CD4-positive, alpha-beta T cell (primary cell): ENCODE measurements around the gene WBP1. TPM values are rescaled to one million over a fixed set of nuclear protein-coding genes. Genes with fewer than 3 reads are reported as not detected.

Experiments
- ATAC-seq: fragments of 200-7000 bp; cut with Tn5 transposase; one replicate; pipeline ENCODE4 v1.10.0; 2022; ENCODE audit warnings: mild to moderate bottlenecking; ENCODE audit not compliant: poor library complexity
- CTCF ChIA-PET: fragments of 350-600 bp; sonication (Branson Sonifier 250); formaldehyde crosslinking; loops from one replicate; lab custom pipeline; 2021; ENCODE audit warnings: antibody characterized with exemption, inconsistent platforms; lab: Charles Lee
- POLR2A ChIA-PET: fragments of 350-600 bp; sonication (Branson Sonifier 250); formaldehyde crosslinking; loops from one replicate; lab custom pipeline; 2021; ENCODE audit warnings: antibody characterized with exemption, inconsistent platforms; lab: Charles Lee
- DNase-seq, 14 experiments: peaks; one replicate each; pipeline ENCODE4 v3.0.0-alpha.2; 2013 to 2020; ENCODE audit warnings: mixed read lengths in 2 of 14
- H3K27ac ChIP-seq, 2 donors: one replicate each; pipeline versions ENCODE4 v1.5.1 to v1.7.0; 2013; ENCODE audit warnings: low read length in 2 of 2, low read depth in 1 of 2, mild to moderate bottlenecking in 1 of 2
- H3K27me3 ChIP-seq, 2 experiments: 1 replicate in 1 of 2; 2 replicates in 1 of 2; pipeline versions ENCODE4 v1.6.1 to v1.7.0; 2013; ENCODE audit warnings: low read length in 2 of 2, control low read depth in 1 of 2, mild to moderate bottlenecking in 1 of 2, moderate library complexity in 1 of 2; ENCODE audit not compliant: insufficient read depth in 2 of 2, control insufficient read depth in 1 of 2
- H3K36me3 ChIP-seq: one replicate; pipeline ENCODE4 v1.6.1; 2013; ENCODE audit warnings: low read length, control low read depth; ENCODE audit not compliant: insufficient read depth
- H3K4me1 ChIP-seq: one replicate; pipeline ENCODE4 v1.6.1; 2013; ENCODE audit warnings: low read length, control low read depth; ENCODE audit not compliant: insufficient read depth
- H3K4me3 ChIP-seq: one replicate; pipeline ENCODE4 v1.5.1; 2013; ENCODE audit warnings: mild to moderate bottlenecking, low read length, moderate library complexity
- H3K9me3 ChIP-seq, 2 experiments: 1 replicate in 1 of 2; 2 replicates in 1 of 2; pipeline versions ENCODE4 v1.6.1 to v1.7.0; 2013; ENCODE audit warnings: low read length in 2 of 2, mild to moderate bottlenecking in 2 of 2, control low read depth in 1 of 2, moderate library complexity in 1 of 2; ENCODE audit not compliant: control insufficient read depth in 1 of 2, insufficient read depth in 1 of 2
- H3K27ac Mint-ChIP-seq: one replicate; pipeline ENCODE4 v1.8.0; 2020; ENCODE audit warnings: mixed read lengths
- H3K27me3 Mint-ChIP-seq: one replicate; pipeline ENCODE4 v1.8.0; 2021; ENCODE audit warnings: mixed read lengths
- H3K36me3 Mint-ChIP-seq: one replicate; pipeline ENCODE4 v1.8.0; 2021; ENCODE audit warnings: low read depth, mixed read lengths
- H3K4me1 Mint-ChIP-seq: one replicate; pipeline ENCODE4 v1.8.0; 2021; ENCODE audit warnings: low read depth, mixed read lengths
- H3K4me3 Mint-ChIP-seq: one replicate; pipeline ENCODE4 v1.8.0; 2020; ENCODE audit warnings: mild to moderate bottlenecking, mixed read lengths
- H3K9me3 Mint-ChIP-seq: one replicate; pipeline ENCODE4 v1.8.0; 2020; ENCODE audit warnings: mixed read lengths
- CTCF ChIP-seq: fragments of 200-600 bp; IDR thresholded peaks from one replicate; pipeline ENCODE4 v1.8.0; 2022; ENCODE audit warnings: antibody characterized with exemption, mild to moderate bottlenecking
- intact Hi-C, 2 experiments: fragments of 100-400 bp; cut with DNase I in 1 of 2; cut with micrococcal nuclease in 1 of 2; formaldehyde crosslinking; loops; one replicate each; pipeline versions ENCODE4 v1.15.1 to v1.9.0; 2023 to 2025; cut with DNase I, micrococcal nuclease
- total RNA-seq, 174 experiments: library from RNA in 2 of 174; stranded (reverse) in 2 of 174; gene quantifications; one replicate each; pipeline ENCODE4 v1.2.3 and lab custom pipeline; 2021 to 2026

The WBP1 gene
- total RNA-seq, 2 experiments from 2014 or later, result 79.1 to 80.5 TPM

GRCh38 chr2:74447230-74447999, 10.8 kb upstream of the WBP1 start:
- Mint-ChIP-seq H3K27ac (no peak overlapping the region), H3K4me1 (peaks cover 3% of the 10 kb centered on the region), H3K9me3 (no peaks in the 10 kb centered on the region), H3K36me3 (no peaks in the 10 kb centered on the region), H3K27me3 (peaks cover 21% of the 10 kb centered on the region), H3K4me3 (no peak overlapping the region)
- Histone ChIP-seq H3K4me1 (peaks cover 7% of the 10 kb centered on the region), H3K27ac (no peak overlapping the region), H3K36me3 (no peaks in the 10 kb centered on the region), H3K4me3 (no peak overlapping the region), H3K9me3 (peaks cover 0 to 2% of the 10 kb centered on the region in 2 experiments), H3K27me3 (peaks cover 4 to 12% of the 10 kb centered on the region in 2 experiments)
- ChIA-PET POLR2A (no interaction called here), CTCF (no interaction called here)
- ATAC-seq, result no peak
- no peak for TF ChIP-seq CTCF
- no peak for DNase-seq
- intact Hi-C loops, result no loop called here

- no peak overlapping the region for H3K4me3 ChIP-seq
- CTCF ChIA-PET, result no interaction called here
These were observed 9.5 kb upstream of the WBP1 start for GRCh38 chr2:74448771-74449170.

GRCh38 chr2:74450570-74451190, 7.6 kb upstream of the WBP1 start:
- no peak for DNase-seq
- POLR2A ChIA-PET, result no interaction called here
- Histone ChIP-seq H3K36me3 (no peaks in the 10 kb centered on the region), H3K27ac (no peak overlapping the region), H3K9me3 (no peaks in the 10 kb centered on the region), H3K4me1 (peaks cover 27% of the 10 kb centered on the region), H3K27me3 (no peaks in the 10 kb centered on the region), H3K4me3 (no peak overlapping the region)
- no peaks in the 10 kb centered on the region for H3K9me3 Mint-ChIP-seq
- H3K4me1 Mint-ChIP-seq, result peaks cover 27% of the 10 kb centered on the region
- H3K4me3 Mint-ChIP-seq, result no peak overlapping the region
- intact Hi-C loops, result loop anchor here (5.0 to 10.0 kb wide), 2 partner anchors 198 to 1216 kb away; partner anchors contain the start of genes CCT7 (in 2 of the 2) and PRADC1 (in 2 of the 2)
- no peak for TF ChIP-seq CTCF
- ATAC-seq, result no peak
- H3K27me3 Mint-ChIP-seq, result no peaks in the 10 kb centered on the region
- peaks cover 9% of the 10 kb centered on the region for H3K36me3 Mint-ChIP-seq
- CTCF ChIA-PET, result no interaction called here
- H3K27ac Mint-ChIP-seq, result no peak overlapping the region

More at GRCh38 chr2:74448771-74449170, 9.5 kb upstream of the WBP1 start:
- no peak for TF ChIP-seq CTCF
- Mint-ChIP-seq H3K4me3 (no peak overlapping the region), H3K36me3 (no peaks in the 10 kb centered on the region), H3K27ac (no peak overlapping the region), H3K4me1 (peaks cover 13% of the 10 kb centered on the region), H3K9me3 (no peaks in the 10 kb centered on the region), H3K27me3 (peaks cover 15% of the 10 kb centered on the region)
- no peak for DNase-seq
- intact Hi-C loops, result no loop called here
- Histone ChIP-seq H3K27ac (no peak overlapping the region), H3K9me3 (no peaks in the 10 kb centered on the region), H3K4me1 (peaks cover 13% of the 10 kb centered on the region), H3K36me3 (no peaks in the 10 kb centered on the region), H3K27me3 (peaks cover 0 to 7% of the 10 kb centered on the region in 2 experiments)
- ATAC-seq, result no peak
- POLR2A ChIA-PET, result no interaction called here
